Type B pancreatic cell (in vitro differentiated cells): ENCODE results near the gene SLC12A6. TPM values are rescaled to one million over a fixed set of nuclear protein-coding genes. Genes with fewer than 3 reads are reported as not detected.
"Not testable (repeated sequence)": the region's sequence is repeated elsewhere in the genome, so short reads cannot be mapped to it uniquely, and the experiment has no call there.

Source experiments
- DNase-seq: peaks from one replicate; pipeline ENCODE4 v3.0.0; 2021; ENCODE audit warnings: mixed read lengths; ENCODE audit not compliant: unreplicated experiment; ENCODE audit errors: extremely low spot score
- H3K27ac Mint-ChIP-seq: 2 replicates; pipeline ENCODE4 v1.8.0; 2021; ENCODE audit warnings: mild to moderate bottlenecking, mixed read lengths
- H3K27me3 Mint-ChIP-seq: 2 replicates; pipeline ENCODE4 v1.8.0; 2021; ENCODE audit warnings: mixed read lengths
- H3K36me3 Mint-ChIP-seq: 2 replicates; pipeline ENCODE4 v1.8.0; 2021; ENCODE audit warnings: mixed read lengths
- H3K4me1 Mint-ChIP-seq: one replicate; pipeline ENCODE4 v1.8.0; 2021; ENCODE audit warnings: mixed read lengths; ENCODE audit not compliant: unreplicated experiment
- H3K4me3 Mint-ChIP-seq: 2 replicates; pipeline ENCODE4 v1.8.0; 2021; ENCODE audit warnings: mild to moderate bottlenecking, mixed read lengths
- H3K9me3 Mint-ChIP-seq: 2 replicates; pipeline ENCODE4 v1.8.0; 2021; ENCODE audit warnings: mixed read lengths
- CTCF ChIP-seq: fragments of 200-600 bp; sonication (generic); conservative IDR thresholded peaks from 2 replicates; pipeline ENCODE4 v1.5.0; 2021; ENCODE audit warnings: antibody characterized with exemption, mild to moderate bottlenecking
- total RNA-seq: library from RNA; stranded (reverse); gene quantifications from 2 replicates; pipeline ENCODE4 v1.2.1, GENCODE V29; 2021; ENCODE audit warnings: low replicate concordance

Gene SLC12A6
- total RNA-seq, 1 donor from 2014 or later, result 14.5 TPM

GRCh38 chr15:34353627-34354026 is 16.0 kb upstream of the SLC12A6 start:
- no peak for TF ChIP-seq CTCF
- no peak for DNase-seq
- H3K27me3 Mint-ChIP-seq, result no peaks in the 10 kb centered on the region
- no peaks in the 10 kb centered on the region for H3K9me3 Mint-ChIP-seq
- no peak overlapping the region for H3K4me3 Mint-ChIP-seq
- H3K27ac Mint-ChIP-seq, result no peak overlapping the region
- peaks cover 12% of the 10 kb centered on the region for H3K36me3 Mint-ChIP-seq
- H3K4me1 Mint-ChIP-seq, result no peaks in the 10 kb centered on the region

- not testable (repeated sequence) for DNase-seq, H3K9me3 Mint-ChIP-seq, H3K4me1 Mint-ChIP-seq, H3K36me3 Mint-ChIP-seq, H3K4me3 Mint-ChIP-seq, H3K27ac Mint-ChIP-seq, H3K27me3 Mint-ChIP-seq
These were observed 15.4 kb upstream of the SLC12A6 start for GRCh38 chr15:34352996-34353395.

- Mint-ChIP-seq H3K36me3 (peaks cover 4% of the 10 kb centered on the region), H3K27ac (no peak overlapping the region), H3K4me3 (no peak overlapping the region), H3K4me1 (no peaks in the 10 kb centered on the region), H3K9me3 (no peaks in the 10 kb centered on the region), H3K27me3 (peaks cover 4% of the 10 kb centered on the region)
- no peak for TF ChIP-seq CTCF
- no peak for DNase-seq
These were observed 12.2 kb upstream of the SLC12A6 start for GRCh38 chr15:34349769-34350168.

- Mint-ChIP-seq H3K4me1 (no peaks in the 10 kb centered on the region), H3K4me3 (no peak overlapping the region), H3K9me3 (no peaks in the 10 kb centered on the region), H3K36me3 (peaks cover 4% of the 10 kb centered on the region), H3K27ac (no peak overlapping the region), H3K27me3 (peaks cover 4% of the 10 kb centered on the region)
- no peak for DNase-seq
- no peak for TF ChIP-seq CTCF
These were observed 11.2 kb upstream of the SLC12A6 start for GRCh38 chr15:34348735-34349300.

- Mint-ChIP-seq H3K9me3 (no peaks in the 10 kb centered on the region), H3K27ac (no peak overlapping the region), H3K4me3 (no peak overlapping the region), H3K27me3 (peaks cover 4% of the 10 kb centered on the region), H3K4me1 (no peaks in the 10 kb centered on the region), H3K36me3 (peaks cover 4% of the 10 kb centered on the region)
- DNase-seq, result no peak
- no peak for TF ChIP-seq CTCF
These were observed 10.5 kb upstream of the SLC12A6 start for GRCh38 chr15:34347951-34348638.

- peaks cover 11% of the 10 kb centered on the region for H3K4me1 Mint-ChIP-seq
- H3K36me3 Mint-ChIP-seq, result peaks cover 15% of the 10 kb centered on the region
- H3K4me3 Mint-ChIP-seq, result no peak within 1 kb of the TSS
These were observed 5.4 kb upstream of the SLC12A6 start, which contains the start of the genes NOP10 and NUTM1 for GRCh38 chr15:34342737-34343575. Gene NOP10, minus strand, starts transcription at chr15:34343136. Its CDS starts 63 bp downstream, at chr15:34343073. Gene NUTM1, plus strand, starts transcription at chr15:34343315. Its CDS starts 382 bp downstream, at chr15:34343697.

GRCh38 chr15:34342213-34342736 is 4.7 kb upstream of the SLC12A6 start:
- H3K4me1 Mint-ChIP-seq, result peaks cover 11% of the 10 kb centered on the region
- not testable (repeated sequence) for H3K27me3 Mint-ChIP-seq, H3K9me3 Mint-ChIP-seq, DNase-seq, H3K4me3 Mint-ChIP-seq
- H3K27ac Mint-ChIP-seq, result peak overlapping the region; percentile 73
- peaks cover 15% of the 10 kb centered on the region for H3K36me3 Mint-ChIP-seq

More at GRCh38 chr15:34342737-34343575, 5.4 kb upstream of the SLC12A6 start, which contains the start of the genes NOP10 and NUTM1:
- peak; percentile 93 for DNase-seq
- H3K27ac Mint-ChIP-seq, result peak within 1 kb of the TSS; percentile 73
- peak; percentile 99 for TF ChIP-seq CTCF
- H3K9me3 Mint-ChIP-seq, result no peaks in the 10 kb centered on the region
- peaks cover 4% of the 10 kb centered on the region for H3K27me3 Mint-ChIP-seq
